ENCODE measurements around the gene MRPS2.

GRCh38 chr9:135526089-135526729, 25.7 kb downstream of the MRPS2 start:
- TF ChIP-seq PRRX2 (CRISPR knock-in tag; IDR thresholded peaks at IDR 0.05): no peak
- TF ChIP-seq MXD4 (CRISPR knock-in tag; IDR thresholded peaks at IDR 0.05; ENCODE audit: borderline replicate concordance): no peak
- TF ChIP-seq IRF2 (CRISPR knock-in tag; IDR thresholded peaks at IDR 0.05; ENCODE audit: borderline replicate concordance, low read depth): no peak
- no peak for TF ChIP-seq CTCF (IDR thresholded peaks at IDR 0.05)
- TF ChIP-seq, protein P1, sequence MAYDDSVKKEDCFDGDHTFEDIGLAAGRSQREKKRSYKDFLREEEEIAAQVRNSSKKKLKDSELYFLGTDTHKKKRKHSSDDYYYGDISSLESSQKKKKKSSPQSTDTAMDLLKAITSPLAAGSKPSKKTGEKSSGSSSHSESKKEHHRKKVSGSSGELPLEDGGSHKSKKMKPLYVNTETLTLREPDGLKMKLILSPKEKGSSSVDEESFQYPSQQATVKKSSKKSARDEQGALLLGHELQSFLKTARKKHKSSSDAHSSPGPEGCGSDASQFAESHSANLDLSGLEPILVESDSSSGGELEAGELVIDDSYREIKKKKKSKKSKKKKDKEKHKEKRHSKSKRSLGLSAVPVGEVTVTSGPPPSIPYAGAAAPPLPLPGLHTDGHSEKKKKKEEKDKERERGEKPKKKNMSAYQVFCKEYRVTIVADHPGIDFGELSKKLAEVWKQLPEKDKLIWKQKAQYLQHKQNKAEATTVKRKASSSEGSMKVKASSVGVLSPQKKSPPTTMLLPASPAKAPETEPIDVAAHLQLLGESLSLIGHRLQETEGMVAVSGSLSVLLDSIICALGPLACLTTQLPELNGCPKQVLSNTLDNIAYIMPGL (CRISPR knock-in tag; IDR thresholded peaks at IDR 0.05): no peak
- TF ChIP-seq TCF7 (CRISPR knock-in tag; IDR thresholded peaks at IDR 0.05; ENCODE audit: low read depth): no peak
- TF ChIP-seq ELF4 (CRISPR knock-in tag; IDR thresholded peaks at IDR 0.05; ENCODE audit: low read depth): no peak
- TF ChIP-seq FOXP1 (CRISPR knock-in tag; IDR thresholded peaks at IDR 0.05; ENCODE audit: borderline replicate concordance): no peak
- no peak for TF ChIP-seq MYBL2 (CRISPR knock-in tag; IDR thresholded peaks at IDR 0.05)
- no peak for TF ChIP-seq TP53 (CRISPR knock-in tag; IDR thresholded peaks at IDR 0.05)
- no peak for TF ChIP-seq FOXK1 (CRISPR knock-in tag; IDR thresholded peaks at IDR 0.05)
- TF ChIP-seq ZNF263 (CRISPR knock-in tag; IDR thresholded peaks at IDR 0.05; ENCODE audit: low read depth): no peak

Measured in WTC11 (cell line).